ENCODE results near the gene SLC12A7. TPM values are rescaled to one million over a fixed set of nuclear protein-coding genes. Genes with fewer than 3 reads are reported as not detected.
A peak's percentile ranks its signal among the peaks of the same experiment; 100 is the strongest.

Gene SLC12A7
- total and polyA plus RNA-seq, 7 donors, result 2.3 to 22.0 (median 4.5) TPM

DNA sequence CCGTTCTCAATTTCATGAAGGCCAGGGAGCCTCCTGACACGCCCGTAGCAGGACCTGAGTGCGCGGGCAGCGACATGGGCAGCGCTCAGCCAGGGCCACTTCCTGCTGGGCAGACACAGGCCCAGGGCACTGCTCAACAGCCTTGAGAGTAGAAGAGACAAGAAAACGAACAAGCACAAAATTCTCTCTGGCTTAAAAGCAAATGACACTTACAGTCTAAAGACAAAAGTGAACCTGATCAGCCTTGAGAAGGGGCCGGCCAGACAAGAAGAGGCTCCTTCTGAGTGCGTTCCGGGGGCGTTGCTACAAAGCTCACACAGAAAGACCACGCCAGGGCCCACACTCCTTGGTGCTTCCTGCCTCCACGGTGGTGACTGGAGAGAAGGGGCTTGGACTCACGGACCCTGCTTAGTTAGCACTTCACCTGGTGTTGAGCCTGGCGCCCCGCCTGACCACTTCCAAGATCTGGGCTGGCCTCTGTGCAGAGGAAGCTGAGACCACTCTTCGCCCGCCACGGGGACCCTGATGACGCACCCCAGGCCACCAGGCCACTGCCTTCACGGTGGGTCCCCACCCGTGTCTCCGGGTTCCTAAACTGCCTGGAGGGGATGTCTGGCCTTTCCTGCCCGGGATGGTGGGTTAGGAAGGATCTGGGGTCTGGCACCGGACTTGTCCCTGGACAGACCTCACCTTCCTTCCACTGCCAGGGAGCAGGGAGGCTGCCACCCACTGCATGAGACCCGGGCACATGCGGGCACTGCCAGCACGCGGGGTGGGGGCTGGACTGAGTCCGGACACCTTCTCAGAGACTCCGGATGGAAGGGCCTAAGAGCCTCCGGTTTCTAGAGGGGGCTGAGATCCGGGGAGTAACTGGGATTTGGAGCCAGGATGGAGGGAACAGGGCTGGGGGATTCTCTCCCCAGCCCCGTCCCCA is 1.3 kb downstream of the SLC12A7 start:
- peak overlapping the region; percentile 82 for H3K4me3 ChIP-seq
- intact Hi-C loops (cut with DNase I), result no loop called here
- H3K27ac ChIP-seq, result peak overlapping the region; percentile 73
- peak in 1 of 4 donors; percentile 40 for ATAC-seq
- TF ChIP-seq, protein P1, sequence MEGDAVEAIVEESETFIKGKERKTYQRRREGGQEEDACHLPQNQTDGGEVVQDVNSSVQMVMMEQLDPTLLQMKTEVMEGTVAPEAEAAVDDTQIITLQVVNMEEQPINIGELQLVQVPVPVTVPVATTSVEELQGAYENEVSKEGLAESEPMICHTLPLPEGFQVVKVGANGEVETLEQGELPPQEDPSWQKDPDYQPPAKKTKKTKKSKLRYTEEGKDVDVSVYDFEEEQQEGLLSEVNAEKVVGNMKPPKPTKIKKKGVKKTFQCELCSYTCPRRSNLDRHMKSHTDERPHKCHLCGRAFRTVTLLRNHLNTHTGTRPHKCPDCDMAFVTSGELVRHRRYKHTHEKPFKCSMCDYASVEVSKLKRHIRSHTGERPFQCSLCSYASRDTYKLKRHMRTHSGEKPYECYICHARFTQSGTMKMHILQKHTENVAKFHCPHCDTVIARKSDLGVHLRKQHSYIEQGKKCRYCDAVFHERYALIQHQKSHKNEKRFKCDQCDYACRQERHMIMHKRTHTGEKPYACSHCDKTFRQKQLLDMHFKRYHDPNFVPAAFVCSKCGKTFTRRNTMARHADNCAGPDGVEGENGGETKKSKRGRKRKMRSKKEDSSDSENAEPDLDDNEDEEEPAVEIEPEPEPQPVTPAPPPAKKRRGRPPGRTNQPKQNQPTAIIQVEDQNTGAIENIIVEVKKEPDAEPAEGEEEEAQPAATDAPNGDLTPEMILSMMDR (IDR thresholded peaks at IDR 0.05), result no peak
- peaks cover 0 to 10% (median 6%) of the 10 kb centered on the region in 3 donors for H3K27me3 ChIP-seq (ENCODE audit: insufficient read depth in 3 of 3, low read length in 2 of 3)
- 50 to 66% (median 54%) methylated on average over 35 of the region's 35 CpGs for WGBS, 3 donors
- H3K9me3 ChIP-seq, result no peaks in the 10 kb centered on the region
- no peaks in the 10 kb centered on the region for H3K36me3 ChIP-seq (ENCODE audit: insufficient read depth in 1 of 2, low read depth in 1 of 2)
- DNase-seq, result no peak
- H3K4me1 ChIP-seq, result peaks cover 5% of the 10 kb centered on the region

DNA sequence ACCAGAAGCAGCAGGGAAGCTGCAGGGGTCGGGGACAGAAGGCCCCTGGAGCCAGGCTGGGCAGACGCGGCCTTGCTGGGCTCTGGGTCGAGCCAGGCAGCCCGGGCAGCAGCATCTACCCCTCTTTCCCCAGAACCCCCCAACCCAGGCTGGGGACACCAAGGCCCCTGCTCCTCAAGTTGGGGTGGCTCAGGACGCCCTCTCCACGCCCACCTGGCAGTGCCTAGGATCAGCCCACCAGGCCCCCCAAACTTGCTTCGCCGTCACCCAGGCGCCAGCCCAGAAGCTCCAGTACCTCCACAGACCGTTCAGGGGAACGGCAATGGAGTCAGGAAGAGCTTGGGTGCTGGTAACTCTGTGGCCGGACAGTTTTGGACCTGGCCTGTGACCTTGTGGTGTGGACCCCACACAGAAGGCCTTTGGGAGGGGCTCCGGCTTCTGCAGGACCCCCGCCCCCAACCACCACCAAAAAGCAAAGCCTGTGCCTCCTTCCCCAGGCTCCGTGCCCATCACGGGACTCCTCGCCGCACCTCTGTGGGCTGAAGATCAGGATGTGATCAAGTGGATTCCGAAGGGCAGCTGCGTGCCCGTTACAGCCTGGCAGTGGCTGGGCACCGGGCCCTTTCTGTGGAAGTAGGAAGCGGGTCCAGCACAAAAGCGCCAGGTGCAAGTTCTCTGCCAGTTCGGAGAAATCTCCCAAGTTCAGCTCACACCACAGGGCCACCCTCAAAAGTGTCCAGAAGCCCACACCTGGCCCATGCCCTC is 2.1 kb downstream of the SLC12A7 start:
- no peaks in the 10 kb centered on the region for H3K36me3 ChIP-seq (ENCODE audit: insufficient read depth in 1 of 2, low read depth in 1 of 2)
- intact Hi-C loops (cut with DNase I), result no loop called here
- peak overlapping the region; percentile 82 for H3K4me3 ChIP-seq
- no peaks in the 10 kb centered on the region for H3K9me3 ChIP-seq
- peaks cover 6% of the 10 kb centered on the region for H3K4me1 ChIP-seq
- H3K27me3 ChIP-seq (ENCODE audit: insufficient read depth in 3 of 3, low read length in 2 of 3), result peaks cover 0 to 10% (median 6%) of the 10 kb centered on the region in 3 donors
- ATAC-seq, result no peak
- peak overlapping the region; percentile 73 for H3K27ac ChIP-seq
- no peak for DNase-seq
- WGBS, 3 donors, result 86 to 91% (median 88%) methylated on average over 25 to 26 of the region's 26 CpGs
- TF ChIP-seq, protein P1 (IDR thresholded peaks at IDR 0.05), result no peak

DNA sequence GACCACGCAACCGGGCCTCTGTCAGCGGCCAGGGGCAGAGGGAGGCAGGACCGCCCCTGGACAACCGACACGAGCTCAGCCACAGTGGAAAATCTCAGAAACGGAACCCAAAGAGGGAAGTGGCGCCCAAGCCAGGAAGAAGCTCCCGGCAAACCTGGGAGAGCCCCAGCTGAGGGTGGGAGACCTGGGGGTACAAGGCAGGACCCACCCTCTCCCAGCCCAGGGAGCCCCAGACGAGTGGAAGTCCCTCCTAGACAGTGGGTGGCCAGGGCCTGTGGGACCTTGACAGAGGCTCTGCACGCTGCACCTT is 3.0 kb downstream of the SLC12A7 start:
- H3K27ac ChIP-seq, result no peak overlapping the region
- peaks cover 0 to 10% (median 6%) of the 10 kb centered on the region in 3 donors for H3K27me3 ChIP-seq (ENCODE audit: insufficient read depth in 3 of 3, low read length in 2 of 3)
- no peak for ATAC-seq
- peaks cover 15% of the 10 kb centered on the region for H3K4me1 ChIP-seq
- no peaks in the 10 kb centered on the region for H3K9me3 ChIP-seq
- no peak for DNase-seq
- TF ChIP-seq, protein P1 (IDR thresholded peaks at IDR 0.05), result no peak
- 80 to 86% (median 80%) methylated on average over 11 of the region's 11 CpGs for WGBS, 3 donors
- intact Hi-C loops (cut with DNase I), result no loop called here
- H3K36me3 ChIP-seq (ENCODE audit: insufficient read depth in 1 of 2, low read depth in 1 of 2), result no peaks in the 10 kb centered on the region
- H3K4me3 ChIP-seq, result peak overlapping the region; percentile 82

DNA sequence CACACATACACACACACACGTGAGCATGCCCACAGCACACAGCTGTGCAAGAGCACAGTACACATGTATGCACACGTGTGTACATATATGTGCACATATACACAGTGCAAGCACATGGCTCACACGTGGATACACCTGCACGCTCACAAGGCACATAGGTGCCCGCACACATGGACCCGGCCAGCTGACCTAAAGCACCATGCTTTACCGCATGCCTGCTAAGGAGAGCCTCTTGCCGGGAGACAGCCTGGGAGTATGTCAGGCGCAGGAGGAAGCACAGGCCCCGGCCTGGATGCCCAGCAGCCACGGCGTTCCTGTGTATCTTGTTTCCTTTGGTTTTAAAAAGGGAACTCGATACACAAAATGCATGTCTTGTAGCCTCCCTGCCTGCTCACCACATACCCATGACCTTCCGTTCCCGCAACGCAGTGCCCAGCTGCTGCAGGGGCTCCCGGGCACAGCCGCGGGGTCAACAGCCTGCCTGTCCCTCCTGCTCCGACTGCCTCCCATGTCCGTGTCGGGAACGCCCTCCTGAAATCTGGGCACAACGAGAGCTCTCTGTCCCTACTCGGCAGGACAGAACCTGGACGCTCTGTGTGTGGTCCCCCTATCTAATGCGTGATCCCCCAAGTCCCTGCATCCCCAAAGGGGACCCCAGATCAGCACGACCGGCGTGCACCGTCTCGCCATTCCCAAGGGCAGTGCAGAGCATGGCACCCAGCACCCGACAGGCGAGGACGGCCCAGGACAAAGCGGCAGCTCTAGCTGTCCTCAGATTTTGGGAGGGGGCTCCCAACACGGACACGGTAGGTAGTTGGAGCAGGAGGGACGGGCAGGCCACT is 3.6 kb downstream of the SLC12A7 start:
- peaks cover 20% of the 10 kb centered on the region for H3K4me1 ChIP-seq
- WGBS, 3 donors, result 78 to 88% (median 86%) methylated on average over 39 of the region's 39 CpGs

More for the DNA sequence above, 3.6 kb downstream of the SLC12A7 start:
- Histone ChIP-seq H3K27ac (no peak overlapping the region), H3K4me3 (no peak overlapping the region), H3K9me3 (no peaks in the 10 kb centered on the region), H3K36me3 (ENCODE audit: insufficient read depth in 1 of 2, low read depth in 1 of 2) (no peaks in the 10 kb centered on the region), H3K27me3 (ENCODE audit: insufficient read depth in 3 of 3, low read length in 2 of 3) (peaks cover 0 to 10% (median 6%) of the 10 kb centered on the region in 3 donors)
- intact Hi-C loops (cut with DNase I), result no loop called here
- ATAC-seq (no peak), DNase-seq (no peak)
- TF ChIP-seq, protein P1 (IDR thresholded peaks at IDR 0.05), result no peak
